GM12874 (cell line): Measurements from ENCODE around the gene PLOD2.

Experiments used
- TF ChIP-seq, protein P1 (sequence below): IDR thresholded peaks from 2 replicates; pipeline ENCODE4 v1.5.1; 2011; ENCODE audit warnings: low read depth, mild to moderate bottlenecking, control low read depth, low read length, moderate library complexity; ENCODE audit not compliant: insufficient read depth

The PLOD2 gene

DNA sequence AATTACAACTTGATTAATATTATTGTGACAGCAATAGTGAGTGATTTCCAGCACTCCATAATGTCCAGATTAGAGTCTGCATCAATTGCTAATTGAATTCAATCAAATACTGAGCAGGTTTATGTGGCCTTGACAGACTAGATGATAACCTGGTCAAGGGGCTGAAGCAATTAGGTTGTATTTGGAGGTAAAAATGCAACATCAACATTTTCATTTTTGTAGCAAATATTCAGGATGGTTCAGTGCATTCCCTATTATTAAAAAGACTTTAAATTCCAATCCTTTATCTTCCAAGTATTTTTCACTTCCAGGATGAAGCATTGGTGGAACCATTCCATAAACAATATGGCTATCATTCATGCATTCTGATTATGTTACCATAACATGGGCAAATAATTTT is 120.4 kb downstream of the PLOD2 start:
- TF ChIP-seq, protein P1, sequence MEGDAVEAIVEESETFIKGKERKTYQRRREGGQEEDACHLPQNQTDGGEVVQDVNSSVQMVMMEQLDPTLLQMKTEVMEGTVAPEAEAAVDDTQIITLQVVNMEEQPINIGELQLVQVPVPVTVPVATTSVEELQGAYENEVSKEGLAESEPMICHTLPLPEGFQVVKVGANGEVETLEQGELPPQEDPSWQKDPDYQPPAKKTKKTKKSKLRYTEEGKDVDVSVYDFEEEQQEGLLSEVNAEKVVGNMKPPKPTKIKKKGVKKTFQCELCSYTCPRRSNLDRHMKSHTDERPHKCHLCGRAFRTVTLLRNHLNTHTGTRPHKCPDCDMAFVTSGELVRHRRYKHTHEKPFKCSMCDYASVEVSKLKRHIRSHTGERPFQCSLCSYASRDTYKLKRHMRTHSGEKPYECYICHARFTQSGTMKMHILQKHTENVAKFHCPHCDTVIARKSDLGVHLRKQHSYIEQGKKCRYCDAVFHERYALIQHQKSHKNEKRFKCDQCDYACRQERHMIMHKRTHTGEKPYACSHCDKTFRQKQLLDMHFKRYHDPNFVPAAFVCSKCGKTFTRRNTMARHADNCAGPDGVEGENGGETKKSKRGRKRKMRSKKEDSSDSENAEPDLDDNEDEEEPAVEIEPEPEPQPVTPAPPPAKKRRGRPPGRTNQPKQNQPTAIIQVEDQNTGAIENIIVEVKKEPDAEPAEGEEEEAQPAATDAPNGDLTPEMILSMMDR, result no peak

GRCh38 chr3:146037697-146038096 is 123.3 kb downstream of the PLOD2 start:
- TF ChIP-seq, protein P1, result no peak

DNA sequence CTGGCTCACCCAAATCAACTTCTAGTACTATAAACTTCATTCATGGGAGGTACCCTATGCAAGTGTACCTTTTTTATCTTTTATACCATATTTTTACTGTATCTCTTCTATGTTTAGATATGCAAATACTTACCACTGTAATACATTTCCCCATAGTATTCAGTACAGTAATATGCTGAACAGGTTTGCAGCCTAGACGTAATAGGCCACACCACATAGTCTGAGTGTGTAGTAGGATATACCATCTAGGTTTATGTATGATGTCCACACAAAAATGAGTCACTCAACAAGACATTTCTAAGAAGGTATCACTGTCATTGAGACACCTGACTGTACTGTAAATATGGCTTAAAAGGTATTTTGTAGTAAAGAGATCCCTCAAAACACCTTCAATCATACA is 124.7 kb downstream of the PLOD2 start:
- TF ChIP-seq, protein P1, result no peak

- TF ChIP-seq, protein P1, result no peak
Observed at GRCh38 chr3:146035366-146035765, 125.6 kb downstream of the PLOD2 start.

GRCh38 chr3:146033950-146034349 is 127.0 kb downstream of the PLOD2 start:
- TF ChIP-seq, protein P1, result no peak

DNA sequence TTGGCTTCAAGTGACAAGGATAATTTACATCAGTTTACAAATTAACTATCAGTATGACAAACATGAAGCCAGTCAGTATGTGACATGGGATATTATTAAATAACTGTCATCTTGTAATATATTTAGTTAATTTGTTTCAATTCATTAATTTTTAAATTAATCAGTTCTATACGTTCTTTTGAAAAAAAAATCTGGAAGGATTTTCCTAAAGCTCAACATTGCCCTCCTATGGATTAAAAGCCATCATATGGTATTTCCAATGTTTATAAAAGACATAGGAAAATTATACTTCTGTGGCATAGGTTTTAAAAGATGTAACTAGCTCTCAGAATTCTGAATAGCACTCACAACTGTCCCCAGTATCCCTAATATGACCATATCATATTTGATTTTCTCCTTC is 134.4 kb downstream of the PLOD2 start:
- TF ChIP-seq, protein P1, result no peak

DNA sequence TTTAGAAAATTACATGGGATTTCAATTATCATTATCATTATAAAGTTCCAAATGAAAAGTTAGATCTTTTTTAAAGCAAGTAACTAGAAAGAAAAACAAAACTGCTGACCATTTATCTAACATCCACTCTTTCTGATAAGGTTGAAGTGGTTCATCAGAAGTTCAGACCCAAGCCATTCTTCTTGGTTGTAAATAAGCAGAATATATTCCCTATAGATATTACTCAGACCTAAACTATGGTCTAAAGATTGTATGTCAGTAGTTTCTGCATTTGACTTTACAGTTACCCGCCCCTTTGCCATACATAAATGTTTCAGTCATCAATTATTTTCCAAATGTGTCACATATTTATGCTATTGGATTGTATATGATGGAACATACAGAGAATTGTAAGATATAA is 136.7 kb downstream of the PLOD2 start:
- TF ChIP-seq, protein P1, result no peak

GRCh38 chr3:146020969-146021368 is 140.0 kb downstream of the PLOD2 start:
- TF ChIP-seq, protein P1, result no peak
